ENCODE results near the gene LCN9.
A peak's percentile ranks its signal among the peaks of the same experiment; 100 is the strongest.
"Not testable (repeated sequence)": the region's sequence is repeated elsewhere in the genome, so short reads cannot be mapped to it uniquely, and the experiment has no call there.

LCN9 gene

DNA sequence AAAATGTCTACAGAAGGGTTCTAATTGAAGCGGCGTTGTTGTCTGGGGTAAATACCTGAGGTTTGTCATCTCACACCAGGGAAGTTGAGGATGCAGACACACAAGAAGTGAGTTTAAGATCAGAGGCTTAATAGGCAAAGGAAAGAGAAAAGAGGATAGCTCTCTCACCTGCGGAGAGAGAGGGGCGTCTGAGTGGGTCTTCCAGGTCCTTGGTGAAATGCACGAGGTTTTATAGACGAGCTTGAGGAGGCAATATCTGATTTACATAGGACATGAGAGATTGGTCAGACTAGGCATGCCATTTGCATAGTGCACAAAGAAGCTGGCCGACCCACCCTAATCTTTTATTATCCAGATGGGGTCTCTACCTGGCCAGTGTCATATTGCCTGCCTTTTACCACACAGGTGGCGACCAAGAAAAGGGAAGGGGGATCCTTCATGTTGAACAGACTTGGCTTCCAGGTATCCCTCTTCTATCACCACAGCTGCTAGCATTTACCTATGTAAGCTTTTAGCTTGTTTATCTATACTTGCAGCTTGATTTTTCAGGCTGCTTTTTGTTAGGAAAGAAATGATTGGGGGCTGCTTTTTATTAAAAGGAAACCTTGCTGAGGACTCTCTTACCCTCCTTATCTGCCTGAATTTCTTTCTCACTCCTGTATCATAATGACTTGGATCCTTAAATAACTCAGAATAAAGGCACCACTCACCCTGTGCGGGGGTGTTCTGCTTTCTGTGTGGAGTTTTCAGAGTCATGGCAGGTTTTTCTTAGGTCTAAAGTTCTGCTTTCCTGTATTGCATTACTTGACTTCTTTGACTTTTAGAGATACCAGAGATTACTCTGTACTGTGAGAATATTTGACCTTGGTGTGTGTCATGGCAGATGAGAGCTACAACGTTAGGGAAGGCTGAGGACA is 14.4 kb upstream of the LCN9 start:
- DNase-seq = no peak

DNA sequence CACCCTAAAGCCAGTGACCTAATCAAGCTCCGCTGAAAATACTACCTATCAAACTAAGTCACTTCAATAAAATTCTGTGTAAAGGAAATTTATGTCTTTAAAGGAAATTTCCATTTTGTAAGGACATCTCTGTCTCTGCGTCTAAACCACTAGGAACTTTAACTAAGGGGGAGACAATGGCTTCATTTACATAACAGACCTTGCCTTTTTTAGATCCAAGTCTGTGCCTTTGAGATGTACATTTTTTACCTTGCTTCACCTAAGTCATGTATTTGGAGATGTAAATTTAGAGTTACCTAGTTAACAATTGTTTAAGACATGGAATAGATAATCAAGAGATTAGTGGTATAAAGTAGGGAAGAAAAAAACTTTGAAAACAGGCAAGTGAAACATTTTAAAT is 13.6 kb upstream of the LCN9 start:
- DNase-seq = no peak

DNA sequence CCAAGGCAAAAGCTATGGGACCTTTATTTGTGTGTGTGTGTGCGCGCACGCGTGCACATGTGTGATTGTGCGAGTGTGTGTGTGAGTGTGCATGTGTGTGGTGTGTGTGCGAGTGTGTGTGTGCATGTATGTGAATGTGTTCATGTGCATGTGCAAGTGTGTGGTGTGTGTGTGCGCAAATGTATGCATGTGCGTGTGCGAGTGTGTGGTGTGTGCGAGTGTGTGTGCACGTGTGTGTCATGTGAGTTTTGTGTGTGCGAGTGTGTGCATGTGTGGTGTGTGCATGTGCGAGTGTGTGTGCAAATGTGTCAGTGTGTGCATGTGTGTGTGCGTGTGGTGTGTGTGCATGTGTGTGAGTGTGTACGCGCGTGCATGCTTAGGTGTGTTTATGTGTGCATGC is 12.7 kb upstream of the LCN9 start:
- no peak for DNase-seq

DNA sequence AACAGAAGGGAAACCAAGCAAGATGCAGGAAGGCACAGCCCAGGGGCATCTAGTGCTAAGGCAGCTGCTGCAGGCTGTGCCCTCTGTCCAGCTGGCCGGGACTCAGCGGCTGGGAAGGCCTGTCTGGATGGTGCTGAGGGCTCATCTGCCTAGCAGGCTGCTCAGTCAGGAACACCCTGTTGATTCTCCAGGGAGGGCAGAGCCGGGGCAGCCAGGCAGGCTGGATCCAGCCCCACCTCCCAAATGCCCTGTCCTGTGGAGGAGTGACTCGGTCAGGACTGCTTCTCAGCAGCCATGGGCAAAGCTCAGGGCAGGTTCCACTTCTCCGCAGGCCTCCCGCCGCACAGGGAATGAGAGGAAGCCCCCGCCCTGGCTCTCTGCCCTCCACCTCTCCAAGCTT is 7.8 kb upstream of the LCN9 start:
- DNase-seq = no peak

DNA sequence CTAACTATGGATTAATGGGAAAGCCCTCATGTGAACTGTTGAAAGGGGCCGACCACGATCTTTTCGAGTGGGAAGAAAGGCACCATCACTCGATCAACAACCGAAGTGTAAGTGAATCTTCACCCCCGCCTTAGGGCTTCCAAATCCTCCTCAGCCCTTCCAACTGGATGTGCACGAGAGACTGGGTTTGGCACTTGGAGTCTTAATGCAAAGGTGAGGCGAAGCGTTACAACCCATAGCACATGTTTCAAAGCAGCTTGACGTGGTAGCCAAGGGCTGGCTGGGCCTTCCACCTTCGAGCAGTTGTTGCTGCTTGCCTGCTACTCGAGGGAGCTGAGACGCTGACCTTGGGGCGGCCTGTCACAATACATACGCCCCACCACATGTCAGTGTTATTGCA is 5.7 kb upstream of the LCN9 start:
- no peak for DNase-seq

DNA sequence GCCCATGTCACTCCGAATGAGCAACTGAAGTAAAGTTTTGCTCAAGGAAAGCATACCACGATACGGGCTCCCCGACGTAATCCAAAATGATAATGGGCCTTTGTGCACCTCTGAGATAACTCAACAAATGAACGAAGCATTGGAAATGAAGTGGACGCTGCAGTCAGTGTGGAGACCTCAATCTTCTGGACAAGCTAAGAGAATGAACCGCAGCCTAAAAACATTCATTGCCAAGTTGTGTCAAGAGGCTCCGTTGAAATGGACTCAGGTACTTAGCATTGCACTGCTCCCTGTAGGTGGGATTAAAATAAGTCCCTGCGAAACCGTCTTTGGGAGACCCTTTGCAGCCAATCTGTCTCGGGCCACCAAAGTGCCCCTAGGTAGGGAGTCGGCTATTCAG is 3.9 kb upstream of the LCN9 start:
- no peak for DNase-seq

DNA sequence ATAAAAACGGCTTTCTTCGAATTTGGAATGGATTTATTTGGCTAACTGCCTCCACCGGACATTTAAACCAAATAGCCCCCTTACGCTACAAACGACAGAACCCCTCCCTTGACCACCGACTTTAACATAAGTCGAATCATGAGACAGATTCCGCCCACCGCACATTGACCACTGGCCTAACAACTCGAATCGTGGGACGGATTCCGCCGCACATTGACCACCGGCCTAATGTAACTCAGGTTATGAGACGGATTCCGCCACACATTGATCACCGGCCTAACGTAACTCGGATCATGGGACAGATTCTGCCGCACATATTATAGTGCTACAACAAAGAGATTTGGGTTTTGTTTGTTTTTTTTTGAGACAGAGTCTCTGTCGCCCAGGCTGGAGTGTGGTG is 2.7 kb upstream of the LCN9 start:
- no peak for DNase-seq

DNA sequence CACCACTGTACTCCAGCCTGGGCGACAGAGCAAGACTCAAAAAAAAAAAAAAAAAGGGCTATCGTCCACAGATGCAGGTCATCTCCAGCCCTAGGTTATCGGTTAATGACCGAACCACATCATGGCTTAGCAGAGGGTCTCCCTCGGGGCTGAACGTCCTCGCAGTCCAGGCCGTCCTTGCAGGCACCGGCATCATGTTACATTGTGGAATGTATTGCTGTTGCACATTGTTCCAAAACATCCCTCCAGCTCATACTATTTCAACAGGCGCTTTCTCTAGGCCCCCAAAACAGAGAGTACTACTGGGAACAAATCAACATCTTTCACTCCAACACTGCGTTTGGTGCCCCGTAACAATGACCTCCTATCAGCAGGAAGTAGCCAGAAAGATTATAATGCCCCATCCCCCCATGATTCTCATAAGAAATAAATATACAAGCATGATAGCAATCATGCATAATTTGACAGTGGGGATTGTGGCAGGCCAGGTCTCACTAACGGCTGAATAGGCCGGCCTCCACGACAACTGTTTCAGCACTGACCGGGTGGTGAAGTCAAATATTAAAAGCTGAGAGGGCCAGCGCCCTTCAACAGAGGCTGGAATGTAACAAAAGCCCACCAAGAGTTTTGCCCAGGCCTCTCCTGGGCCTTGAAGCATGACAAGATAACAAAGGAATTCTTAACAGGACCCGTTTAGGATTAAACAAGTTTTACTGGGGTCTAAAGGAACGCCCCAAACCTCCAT is 1.1 kb upstream of the LCN9 start:
- DNase-seq = no peak

DNA sequence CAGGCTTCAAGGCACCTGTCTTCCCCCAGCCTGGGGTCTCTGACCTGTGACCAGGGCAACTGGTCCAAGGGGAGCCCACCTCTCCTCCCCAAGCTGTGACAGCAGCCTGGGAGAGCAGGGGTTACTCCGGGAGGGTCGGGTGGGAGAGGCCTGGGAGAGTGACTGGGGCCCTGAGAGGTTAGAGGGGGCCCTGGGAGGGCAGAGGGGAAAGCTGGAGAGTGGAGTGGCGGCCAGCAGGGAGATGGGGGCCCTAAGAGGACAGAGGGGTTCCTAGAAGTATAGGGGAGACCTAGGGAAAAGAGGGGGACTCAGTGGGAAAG is 302 bp downstream of the LCN9 start:
- DNase-seq = no peak

DNA sequence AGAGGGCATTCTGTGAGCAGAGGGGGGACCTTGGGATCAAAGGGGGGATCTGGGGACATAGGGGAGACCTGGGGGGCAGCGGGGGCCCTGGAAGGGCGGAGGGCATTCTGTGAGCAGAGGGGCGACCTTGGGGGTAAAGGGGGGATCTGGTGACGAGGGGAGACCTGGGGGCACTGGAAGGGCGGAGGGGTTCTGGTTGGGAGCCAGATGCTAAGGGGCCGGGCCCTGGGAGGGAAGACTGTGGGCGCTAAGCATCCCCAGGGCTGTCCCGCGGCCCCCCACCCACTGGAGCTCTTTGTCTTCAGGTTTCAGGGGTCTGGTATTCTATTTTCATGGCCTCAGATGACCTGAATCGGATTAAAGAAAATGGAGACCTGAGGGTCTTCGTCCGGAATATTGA is 748 bp downstream of the LCN9 start:
- DNase-seq = no peak

DNA sequence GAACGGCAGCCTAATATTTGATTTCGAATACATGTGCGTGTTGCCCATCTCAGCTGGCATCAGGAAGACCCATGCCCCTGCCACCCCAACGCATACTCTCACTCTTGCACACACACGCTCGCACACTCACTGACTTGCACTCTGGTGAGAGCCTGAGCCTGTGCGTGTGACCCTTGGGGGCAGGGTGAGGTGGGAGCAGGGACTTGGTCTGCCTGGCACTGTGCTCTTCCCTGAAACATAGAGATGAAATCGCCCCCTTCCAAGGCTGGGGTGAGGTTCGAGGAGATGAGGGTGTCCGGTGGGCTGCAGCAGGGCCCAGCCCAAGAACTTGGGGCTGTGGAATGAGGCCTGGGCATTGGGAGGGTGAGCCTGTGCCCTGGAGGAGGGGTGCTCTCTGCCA is 1.2 kb downstream of the LCN9 start:
- no peak for DNase-seq

DNA sequence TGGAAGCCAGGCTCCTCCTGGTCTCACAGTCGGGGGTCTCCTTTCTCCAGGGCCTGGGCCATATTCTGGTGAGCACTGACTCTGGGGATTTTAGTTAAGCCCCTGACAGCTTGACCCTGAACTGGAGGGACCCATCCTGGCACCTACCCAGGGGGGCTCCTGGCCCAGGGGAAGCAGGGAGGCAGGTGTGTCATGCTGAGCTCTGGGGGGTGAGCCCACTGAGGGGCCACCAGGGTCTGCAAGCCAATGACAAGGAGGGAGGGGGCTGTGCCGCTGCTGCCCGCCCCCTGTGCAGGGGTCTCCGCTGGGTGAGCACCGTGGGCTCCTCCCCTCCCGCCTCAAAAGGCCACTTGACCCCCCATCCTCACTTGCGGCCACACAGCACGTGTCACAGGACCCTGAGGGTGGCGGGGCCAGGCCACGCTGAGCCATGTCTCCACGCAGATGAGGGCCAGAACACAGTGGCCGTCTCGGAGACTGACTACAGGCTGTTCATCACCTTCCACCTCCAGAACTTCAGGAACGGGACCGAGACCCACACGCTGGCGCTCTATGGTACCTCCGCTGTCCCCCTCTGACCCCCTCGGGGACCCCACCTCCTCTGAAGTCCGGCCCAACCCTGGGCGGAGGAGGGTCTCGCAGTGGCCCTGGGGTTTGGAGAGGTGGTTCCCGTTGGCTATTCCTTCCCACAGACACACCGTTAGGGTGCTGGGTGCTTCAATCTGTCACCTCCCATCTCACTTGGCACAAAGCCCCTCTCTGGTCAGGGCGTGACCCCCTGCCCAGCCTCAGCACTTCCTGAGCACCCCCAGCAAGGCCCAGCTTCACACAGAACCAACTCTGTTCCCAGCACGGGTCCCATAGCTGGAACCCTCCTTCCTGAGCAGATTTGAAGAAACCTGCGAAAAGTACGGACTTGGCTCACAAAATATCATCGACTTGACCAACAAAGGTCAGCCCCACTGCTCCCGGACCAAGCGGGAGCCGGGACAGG is 2.0 kb downstream of the LCN9 start:
- DNase-seq = no peak

DNA sequence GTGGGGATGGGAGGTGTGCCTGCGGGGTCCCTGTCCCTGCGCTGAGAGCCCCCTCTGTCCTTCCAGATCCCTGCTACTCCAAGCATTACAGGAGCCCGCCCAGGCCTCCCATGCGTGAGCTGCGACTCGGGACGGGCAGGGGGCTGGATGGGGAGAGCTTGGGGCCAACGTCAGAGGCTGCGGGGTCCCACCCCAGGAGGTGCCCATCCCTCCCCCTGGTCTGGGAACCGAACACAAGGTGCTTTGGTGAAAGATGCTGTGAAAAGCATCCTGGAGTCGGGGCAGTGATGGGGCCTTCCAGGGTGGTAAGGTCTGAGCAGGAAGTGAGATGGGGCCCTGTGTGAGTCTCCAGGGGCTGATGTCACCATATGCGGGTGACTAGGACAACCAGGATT is 2.7 kb downstream of the LCN9 start:
- no peak for DNase-seq

DNA sequence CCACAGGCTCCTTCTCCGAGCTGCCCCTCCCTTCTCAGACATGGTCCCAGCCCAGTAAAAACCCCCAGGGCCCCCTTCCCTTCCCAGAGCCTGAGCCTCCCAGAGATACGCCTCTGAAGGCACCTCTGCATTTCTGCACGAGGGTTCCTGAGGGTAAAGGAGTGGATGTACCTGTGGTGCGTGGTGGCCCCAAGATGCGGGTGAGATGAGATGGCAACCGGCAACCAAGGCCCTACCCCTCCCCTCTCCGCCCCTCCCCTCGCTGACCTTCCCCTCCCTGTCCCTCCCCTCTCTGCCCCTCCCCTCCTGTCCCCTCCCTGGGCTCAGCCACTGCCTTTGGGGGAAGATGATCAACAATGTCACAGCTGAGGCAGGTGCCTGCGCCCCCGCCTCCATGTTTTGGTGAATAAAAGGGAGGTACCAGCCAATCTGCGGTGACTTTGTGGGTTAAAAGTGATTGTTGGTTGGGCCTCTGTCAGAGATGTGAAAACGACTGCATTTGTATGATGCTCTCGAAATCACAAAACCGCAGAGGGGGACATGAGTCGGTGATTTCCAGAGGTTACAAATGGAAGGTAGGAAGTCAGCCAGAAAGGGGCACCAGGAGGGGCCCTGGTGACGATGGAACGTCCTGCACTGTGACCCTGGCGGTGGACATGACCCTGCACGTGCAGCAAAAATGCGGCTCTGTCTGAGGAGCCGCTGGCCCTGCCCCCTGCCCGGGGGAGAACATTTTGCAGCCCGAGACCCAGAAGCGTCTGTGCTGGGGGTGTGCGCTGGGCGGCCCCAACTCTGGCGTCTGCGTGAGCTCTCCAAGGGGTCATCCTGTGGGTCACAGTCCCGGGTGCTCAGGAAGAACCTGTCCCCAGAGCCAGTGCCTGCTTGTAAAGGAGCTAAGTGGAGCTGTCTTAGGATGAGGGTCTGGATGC is 3.7 kb downstream of the LCN9 start:
- DNase-seq = no peak

DNA sequence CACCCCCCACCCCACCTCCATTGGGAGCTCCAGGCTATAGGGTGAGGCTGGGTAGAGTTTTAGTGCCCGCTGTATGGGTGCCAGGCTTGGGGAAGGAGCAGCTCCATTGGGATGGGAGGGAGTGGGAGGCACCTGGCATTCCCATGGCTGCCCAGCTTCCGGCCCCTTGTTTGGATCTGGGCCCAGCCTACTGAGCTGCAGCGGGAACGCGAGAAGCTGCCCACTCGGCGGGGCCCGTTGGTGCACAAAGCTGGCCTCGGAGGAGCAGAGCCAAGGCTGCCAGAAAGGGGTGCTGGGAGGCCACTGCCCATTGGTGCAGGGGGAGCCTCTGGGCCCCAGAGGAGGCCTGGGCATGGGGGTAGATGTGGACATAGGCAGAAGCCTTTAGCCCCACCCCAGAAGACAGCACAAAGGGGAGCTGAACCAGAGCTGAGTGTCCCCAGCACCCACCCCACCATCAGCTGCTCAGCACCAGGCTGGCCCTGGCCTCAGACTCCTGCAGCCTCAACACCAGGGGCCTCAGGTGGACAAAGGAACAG is 4.4 kb downstream of the LCN9 start:
- DNase-seq = no peak

DNA sequence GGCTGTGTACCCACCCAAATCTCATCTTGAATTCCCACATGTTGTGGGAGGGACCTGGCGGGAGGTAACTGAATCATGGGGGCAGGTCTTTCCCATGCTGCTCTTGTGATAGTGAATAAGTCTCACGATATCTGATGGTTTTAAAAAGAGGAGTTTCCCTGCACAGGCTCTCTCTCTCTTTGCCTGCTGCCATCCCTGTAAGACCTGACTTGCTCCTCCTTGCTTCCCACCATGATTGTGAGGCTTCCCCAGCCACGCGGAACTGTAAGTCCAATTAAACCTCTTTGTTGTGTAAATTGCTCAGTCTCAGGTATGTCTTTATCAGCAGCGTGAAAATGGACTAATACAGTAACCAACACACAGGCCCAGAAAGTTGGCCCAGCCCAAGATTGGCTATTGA is 5.9 kb downstream of the LCN9 start:
- not testable (repeated sequence) for DNase-seq

DNA sequence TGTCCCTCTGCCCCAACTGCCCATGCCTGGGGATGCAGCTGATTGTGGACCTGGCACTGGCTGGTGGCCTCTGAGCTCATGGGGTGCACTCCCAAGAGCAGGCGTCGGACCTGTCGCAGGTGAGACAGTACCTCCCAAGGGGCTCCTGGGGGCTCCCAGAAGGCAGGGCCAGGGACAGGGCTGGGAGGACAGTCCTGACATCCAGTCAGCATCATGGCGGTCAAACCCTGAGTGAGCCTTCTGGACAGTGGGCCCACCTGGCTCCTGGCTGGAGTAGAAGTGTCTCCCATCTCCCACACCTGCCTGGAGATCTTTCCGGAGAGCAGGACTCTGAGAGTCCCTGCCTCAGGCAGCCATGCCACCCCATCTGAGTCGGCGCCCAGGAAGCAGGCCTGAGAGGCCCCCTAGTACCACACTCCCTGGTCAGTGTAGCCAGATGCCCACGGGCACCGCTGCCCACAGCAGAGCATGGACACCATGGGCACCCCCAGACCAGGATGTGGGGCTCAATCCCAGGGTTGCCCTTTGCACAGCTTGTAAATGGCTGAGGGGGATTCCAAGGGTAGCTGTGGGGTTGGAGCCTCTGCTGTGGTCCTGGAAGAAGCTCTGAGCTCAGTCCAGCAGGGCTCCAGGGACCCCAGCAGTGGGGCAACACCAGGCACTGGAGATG is 6.6 kb downstream of the LCN9 start:
- DNase-seq = no peak

DNA sequence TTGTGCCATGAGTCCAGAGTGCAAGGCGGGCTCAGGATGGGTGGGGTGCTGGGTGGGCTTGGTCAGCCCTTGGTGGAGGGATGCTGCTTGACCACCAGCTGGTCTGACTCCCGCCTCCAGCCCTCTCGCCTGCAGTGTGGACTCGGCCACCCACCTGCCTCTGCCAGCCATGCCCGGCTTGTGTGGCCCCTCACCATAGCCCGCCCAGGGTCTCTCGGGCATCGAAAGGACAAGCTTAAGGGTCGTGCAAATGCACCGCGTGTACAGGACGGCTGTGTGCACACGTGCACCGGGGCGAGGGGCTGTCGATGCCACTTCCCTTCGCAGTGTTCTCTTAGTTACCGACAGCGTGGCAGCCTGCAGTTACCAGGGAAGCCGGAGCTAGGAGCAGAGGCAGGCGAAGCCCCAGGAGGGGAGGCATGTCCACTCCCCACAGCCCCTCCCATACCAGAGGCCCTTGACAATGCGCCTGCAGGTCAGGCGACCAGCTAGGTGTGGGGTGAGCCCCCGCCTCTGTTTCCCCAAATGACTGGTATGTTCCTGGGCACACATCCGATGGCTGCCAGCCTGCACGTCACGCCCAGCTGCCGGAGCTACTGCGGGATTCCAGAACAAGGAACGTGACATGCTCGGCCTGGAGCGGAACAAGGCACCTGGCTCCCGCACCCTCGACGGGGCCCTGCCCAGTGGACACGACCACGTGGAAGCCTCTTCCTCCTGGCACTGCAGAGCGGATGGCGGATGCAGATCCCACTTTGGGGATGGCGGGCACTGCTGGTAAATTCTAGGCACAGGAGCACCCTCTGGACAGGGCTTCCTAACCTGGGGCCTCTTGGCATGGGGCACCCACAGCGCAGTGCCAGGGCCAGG is 7.8 kb downstream of the LCN9 start:
- peak; percentile 4 for DNase-seq

DNA sequence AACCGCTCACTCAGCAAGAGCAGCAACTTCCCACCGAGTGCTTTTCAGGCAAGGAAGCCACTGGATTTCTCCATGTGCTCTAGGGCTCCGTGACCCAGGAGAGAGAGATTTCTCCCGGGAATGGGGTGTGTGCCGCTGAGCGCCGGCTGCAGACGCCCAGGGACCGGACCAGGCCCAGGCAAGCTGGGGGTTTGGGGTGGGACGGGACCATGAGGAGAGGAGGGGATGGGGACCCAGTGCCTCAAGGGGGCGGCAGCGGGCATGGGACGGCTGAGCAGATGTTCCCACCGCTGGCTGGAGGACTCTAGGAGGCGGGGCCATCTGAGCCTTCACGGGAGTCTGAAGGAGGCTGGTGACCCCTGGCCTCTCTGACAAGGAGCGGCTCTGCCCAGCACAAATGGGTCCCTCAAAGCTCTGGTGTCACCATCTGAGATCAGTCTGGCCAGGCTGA is 8.5 kb downstream of the LCN9 start:
- no peak for DNase-seq

DNA sequence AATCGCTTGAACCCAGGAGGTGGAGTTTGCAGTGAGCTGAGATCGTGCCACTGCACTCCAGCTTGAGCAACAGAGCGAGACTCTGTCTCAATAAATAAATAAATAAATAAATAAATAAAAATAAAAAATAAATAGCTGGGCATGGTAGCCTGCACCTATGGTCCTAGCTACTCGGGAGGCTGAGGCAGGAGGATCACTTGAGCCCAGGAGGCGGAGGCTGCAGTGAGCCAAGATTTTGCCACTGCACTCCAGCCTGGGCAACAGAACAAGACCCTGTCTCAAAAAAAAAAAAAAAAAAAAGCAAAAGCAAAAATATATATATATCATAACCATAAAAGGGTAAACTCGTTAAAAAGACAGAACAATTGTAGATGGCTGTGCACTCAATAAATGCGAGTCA is 9.7 kb downstream of the LCN9 start:
- DNase-seq = not testable (repeated sequence)

Data from femur (tissue), 1 donor.